NOMO-1 treated with DMSO at 0.1 percent for 48 hours (cell line): ENCODE data around the gene TBX1.

Experiments used
- DNase-seq: peaks from one replicate; lab custom pipeline; 2025; ENCODE audit not compliant: unreplicated experiment; lab: John Stamatoyannopoulos, UW

The TBX1 gene

GRCh38 chr22:19760058-19760950 lies at the start of gene TBX1:
TSS of gene TBX1 (plus strand) at chr22:19760778. CDS start at chr22:19760844, 66 bp downstream.
- DNase-seq = no peak

GRCh38 chr22:19713245-19713644 lies 47.3 kb upstream of the TBX1 start:
- DNase-seq = no peak

GRCh38 chr22:19713650-19714311 lies 46.8 kb upstream of the TBX1 start:
- DNase-seq = no peak

GRCh38 chr22:19714312-19715187 lies 46.0 kb upstream of the TBX1 start, which contains the start of gene SEPTIN5:
TSS of gene SEPTIN5 (plus strand) at chr22:19714503. CDS start at chr22:19714589, 86 bp downstream.
- no peak for DNase-seq

GRCh38 chr22:19715188-19715930 lies 45.2 kb upstream of the TBX1 start:
- DNase-seq = no peak

- no peak for DNase-seq
Observed at GRCh38 chr22:19716041-19716828, 44.3 kb upstream of the TBX1 start.

- no peak for DNase-seq
Observed at GRCh38 chr22:19716829-19717105, 43.8 kb upstream of the TBX1 start.

- DNase-seq = no peak
Observed at GRCh38 chr22:19717181-19717580, 43.4 kb upstream of the TBX1 start.

GRCh38 chr22:19717691-19718455 lies 42.7 kb upstream of the TBX1 start:
- DNase-seq = peak; percentile 61

- no peak for DNase-seq
Observed at GRCh38 chr22:19718456-19719049, 42.0 kb upstream of the TBX1 start.

GRCh38 chr22:19719050-19719482 lies 41.5 kb upstream of the TBX1 start:
- no peak for DNase-seq

- no peak for DNase-seq
Observed at GRCh38 chr22:19719488-19720021, 41.0 kb upstream of the TBX1 start.

- no peak for DNase-seq
Observed at GRCh38 chr22:19720150-19720827, 40.3 kb upstream of the TBX1 start.

GRCh38 chr22:19720999-19721329 lies 39.6 kb upstream of the TBX1 start:
- no peak for DNase-seq

GRCh38 chr22:19721330-19722177 lies 39.0 kb upstream of the TBX1 start:
- no peak for DNase-seq

- DNase-seq = no peak
Observed at GRCh38 chr22:19722178-19722981, 38.2 kb upstream of the TBX1 start.

- DNase-seq = no peak
Observed at GRCh38 chr22:19722982-19723231, 37.7 kb upstream of the TBX1 start.
